VCaP (cell line): ENCODE data around the gene FAM131C.

ENCODE experiments used
- H3K27ac ChIP-seq: fragments of 450-650 bp; 2 replicates; pipeline ENCODE4 v1.5.1; 2017
- TF ChIP-seq, protein P1 (sequence below): fragments of 450-650 bp; conservative IDR thresholded peaks from 2 replicates; pipeline ENCODE4 v1.5.1; 2017; ENCODE audit warnings: mild to moderate bottlenecking, moderate library complexity

Gene FAM131C

DNA sequence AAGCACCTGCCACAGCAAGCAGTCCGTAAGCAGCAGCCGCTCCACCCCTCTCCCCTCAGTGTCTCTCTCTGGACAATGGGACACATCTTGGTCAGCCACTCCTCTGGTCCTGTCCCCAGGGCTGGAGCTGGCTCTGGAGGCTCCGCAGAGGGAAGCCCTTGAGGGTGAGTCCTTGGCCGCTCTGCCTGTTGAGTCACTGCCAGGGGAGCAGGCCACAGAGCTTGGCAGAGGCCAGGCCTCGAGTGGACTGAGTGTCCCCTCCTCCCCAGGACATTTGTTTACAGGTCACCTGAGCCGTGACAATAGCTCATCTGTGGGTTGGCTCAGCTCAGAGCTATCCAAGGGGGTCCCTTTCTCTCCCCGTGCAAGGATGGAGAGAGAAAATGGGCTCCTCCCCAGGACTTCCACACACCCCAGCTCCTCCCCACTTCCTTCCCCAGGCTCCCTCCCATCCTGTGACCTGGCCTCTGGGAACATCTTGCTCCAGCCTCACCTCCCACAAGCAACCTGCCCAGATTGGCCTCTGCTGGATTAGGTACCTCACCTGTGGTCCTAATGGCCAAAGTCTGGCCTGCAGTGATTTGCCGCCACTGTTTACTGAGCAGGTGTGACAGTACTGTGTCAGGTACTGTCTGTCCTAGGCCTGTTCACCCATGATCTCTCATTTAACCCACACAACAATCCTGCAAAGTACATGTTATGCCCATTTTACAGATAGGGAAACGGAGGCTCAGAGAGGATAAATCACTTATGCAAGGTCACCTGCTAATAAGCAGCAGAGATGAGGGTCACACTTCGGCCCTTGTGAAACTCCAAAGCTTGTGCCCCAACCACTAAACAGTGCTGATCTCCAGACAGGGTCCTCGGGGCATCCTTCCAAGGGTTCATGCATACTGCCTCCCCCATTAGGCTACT is 4.8 kb downstream of the FAM131C start:
- TF ChIP-seq, protein P1, sequence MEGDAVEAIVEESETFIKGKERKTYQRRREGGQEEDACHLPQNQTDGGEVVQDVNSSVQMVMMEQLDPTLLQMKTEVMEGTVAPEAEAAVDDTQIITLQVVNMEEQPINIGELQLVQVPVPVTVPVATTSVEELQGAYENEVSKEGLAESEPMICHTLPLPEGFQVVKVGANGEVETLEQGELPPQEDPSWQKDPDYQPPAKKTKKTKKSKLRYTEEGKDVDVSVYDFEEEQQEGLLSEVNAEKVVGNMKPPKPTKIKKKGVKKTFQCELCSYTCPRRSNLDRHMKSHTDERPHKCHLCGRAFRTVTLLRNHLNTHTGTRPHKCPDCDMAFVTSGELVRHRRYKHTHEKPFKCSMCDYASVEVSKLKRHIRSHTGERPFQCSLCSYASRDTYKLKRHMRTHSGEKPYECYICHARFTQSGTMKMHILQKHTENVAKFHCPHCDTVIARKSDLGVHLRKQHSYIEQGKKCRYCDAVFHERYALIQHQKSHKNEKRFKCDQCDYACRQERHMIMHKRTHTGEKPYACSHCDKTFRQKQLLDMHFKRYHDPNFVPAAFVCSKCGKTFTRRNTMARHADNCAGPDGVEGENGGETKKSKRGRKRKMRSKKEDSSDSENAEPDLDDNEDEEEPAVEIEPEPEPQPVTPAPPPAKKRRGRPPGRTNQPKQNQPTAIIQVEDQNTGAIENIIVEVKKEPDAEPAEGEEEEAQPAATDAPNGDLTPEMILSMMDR: no peak
- no peak overlapping the region; the same call in 1 of the 2 replicates for H3K27ac ChIP-seq

DNA sequence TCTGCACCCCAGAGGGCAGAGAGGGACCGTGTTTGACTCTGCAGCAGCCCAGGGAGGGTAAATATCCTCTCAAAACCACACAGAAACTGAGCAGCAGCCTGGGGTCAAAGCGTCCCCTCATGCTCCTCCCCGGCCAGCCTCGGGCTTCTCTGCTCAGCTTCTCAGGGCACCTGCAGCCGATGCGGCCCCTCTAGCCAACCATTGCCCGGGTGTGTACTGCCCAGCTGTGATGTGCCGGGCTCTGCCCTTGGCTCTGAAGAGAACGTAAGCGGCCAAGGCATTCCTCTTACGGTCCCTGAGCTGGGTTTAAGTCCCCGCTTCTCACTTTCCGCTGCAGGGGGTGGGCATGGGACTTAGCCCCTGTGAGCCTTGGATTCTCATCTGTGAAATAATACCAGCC is 5.5 kb downstream of the FAM131C start:
- TF ChIP-seq, protein P1: no peak
- no peak overlapping the region; the same call in 1 of the 2 replicates for H3K27ac ChIP-seq

DNA sequence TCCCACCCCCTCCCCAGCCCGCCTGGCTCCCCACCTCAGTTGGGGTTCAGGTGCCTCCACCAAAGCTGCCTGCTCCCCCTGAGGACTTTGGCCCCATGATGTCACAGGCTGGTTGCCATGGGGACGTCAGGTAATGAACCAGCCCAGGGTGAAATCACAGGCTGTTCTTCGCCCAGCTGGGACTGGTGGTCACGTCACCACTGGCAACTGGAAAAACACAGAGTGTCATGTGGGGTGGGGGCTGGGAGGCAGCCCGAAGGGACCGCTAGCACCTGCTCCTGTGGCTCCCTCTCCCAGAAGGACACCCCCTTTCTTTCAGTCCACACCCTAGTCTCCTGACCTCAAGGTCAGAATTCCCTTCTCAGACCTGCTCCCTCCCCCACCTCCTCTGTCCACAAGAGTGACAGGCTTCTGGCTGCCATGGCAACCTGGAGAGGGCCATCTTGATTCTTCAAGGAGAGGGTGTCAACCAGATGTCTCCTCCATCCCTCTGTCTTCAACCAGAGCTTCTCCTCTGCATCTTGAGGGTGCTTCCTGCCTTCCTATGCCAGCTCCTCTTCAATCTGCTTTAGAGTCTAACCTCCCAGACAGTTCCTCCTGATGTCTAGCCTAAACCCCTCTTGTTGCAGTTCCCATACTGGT is 6.2 kb downstream of the FAM131C start:
- H3K27ac ChIP-seq: no peak overlapping the region
- TF ChIP-seq, protein P1: no peak

DNA sequence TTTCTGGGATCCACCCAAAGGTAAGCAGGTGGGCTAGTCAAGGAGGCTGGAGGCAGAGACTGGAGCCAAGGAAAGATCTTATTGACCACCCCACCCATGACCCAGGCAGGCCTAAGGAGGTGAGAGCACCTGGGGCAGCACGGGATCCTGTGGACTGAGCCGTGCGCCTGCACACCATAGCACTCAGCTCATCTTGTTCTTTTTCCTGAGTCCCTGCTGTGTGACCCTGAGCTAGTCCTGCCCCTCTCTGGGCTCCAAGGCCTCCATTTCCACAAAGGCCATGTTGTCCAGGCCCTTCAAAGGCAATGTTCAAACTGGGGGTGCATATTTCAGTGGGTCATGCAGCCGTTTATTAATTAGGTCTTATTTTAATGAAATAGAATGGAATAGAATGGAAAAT is 7.2 kb downstream of the FAM131C start:
- TF ChIP-seq, protein P1: no peak
- H3K27ac ChIP-seq: no peak overlapping the region

DNA sequence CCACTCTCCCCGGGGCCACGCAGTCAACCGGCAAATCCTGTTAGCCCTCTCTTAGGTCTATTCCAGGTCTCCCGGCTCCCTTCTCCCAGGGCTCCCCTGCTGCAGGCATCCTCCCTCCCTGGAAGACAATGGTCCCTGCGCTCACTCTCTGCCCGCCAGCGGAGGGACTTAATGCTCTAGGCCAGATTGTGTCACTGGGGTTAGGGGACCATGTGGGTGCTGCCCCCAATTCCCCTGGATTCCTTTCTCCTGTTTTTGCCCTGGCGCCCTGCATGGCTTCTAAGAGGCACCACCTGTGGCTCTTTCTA is 8.2 kb downstream of the FAM131C start:
- no peak overlapping the region for H3K27ac ChIP-seq
- TF ChIP-seq, protein P1: no peak

DNA sequence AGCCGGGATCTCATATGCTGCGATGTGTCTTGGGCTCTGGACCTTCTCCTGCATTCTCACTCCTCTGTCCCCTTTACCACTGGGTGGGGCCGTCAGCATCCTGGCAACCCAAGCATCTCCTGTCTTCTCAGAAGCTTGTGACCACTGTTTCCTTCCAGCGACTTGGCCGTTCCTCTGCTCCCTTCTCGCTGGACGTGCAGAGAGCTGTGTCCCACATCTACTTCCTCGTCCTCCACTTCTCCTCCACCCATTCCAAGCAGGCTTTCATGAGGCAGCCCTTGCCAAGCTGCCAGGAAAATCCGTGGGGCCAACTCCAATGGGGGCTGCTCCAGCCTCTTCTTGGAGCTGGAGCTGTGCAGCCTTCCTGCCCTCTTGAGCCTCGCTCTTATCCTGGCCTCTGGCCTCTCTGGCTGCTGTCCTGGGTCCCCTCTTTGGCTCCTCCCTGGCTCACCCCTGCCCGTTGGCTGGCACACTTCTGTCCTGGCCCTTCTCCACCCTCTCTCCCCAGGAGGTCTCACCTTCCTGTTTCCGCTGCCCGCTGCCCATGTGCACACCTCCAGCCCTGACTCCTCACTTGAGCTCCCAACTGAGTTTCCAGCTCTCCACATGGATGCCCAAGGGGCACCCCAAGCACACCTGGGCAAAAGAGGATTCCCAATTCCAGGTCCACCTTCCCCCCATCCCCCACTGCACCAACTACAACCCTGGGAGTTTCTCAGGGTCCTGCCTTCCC is 8.7 kb downstream of the FAM131C start:
- H3K27ac ChIP-seq: no peak overlapping the region
- TF ChIP-seq, protein P1: no peak

DNA sequence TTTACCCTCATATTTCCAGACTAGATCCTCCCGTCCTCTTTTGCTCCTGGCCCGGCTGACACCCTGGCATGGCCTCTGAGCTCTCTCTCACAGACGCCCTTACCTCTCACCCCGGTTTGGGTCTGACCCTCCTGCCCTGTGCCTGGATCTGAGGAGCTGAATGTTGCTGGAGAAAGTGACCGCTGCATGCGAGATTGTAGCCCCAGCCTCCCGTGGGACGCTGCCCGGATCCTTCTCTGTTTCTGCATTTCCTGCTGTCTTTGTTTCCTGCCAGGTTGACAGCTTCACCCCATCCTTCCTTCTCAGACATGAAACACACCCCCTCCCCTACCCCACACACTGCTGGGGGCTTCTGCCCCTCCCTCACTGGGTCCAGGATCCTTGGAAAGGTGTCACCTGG is 9.5 kb downstream of the FAM131C start:
- no peak overlapping the region for H3K27ac ChIP-seq
- TF ChIP-seq, protein P1: no peak
